HL-60 (cell line): Measurements from ENCODE around the gene PRPF19.

Experiments
- DNase-seq, 2 experiments: peaks; one replicate each; pipeline ENCODE4 v3.0.0-alpha.2; 2010 to 2020; ENCODE audit warnings: low read depth in 1 of 2, low spot score in 1 of 2
- H3K27ac ChIP-seq: fragments of 250-450 bp; sonication (Bioruptor Pico); replicated peaks from 2 replicates; pipeline ENCODE4 v1.5.1; 2020; ENCODE audit warnings: mild to moderate bottlenecking, moderate library complexity
- H3K27me3 ChIP-seq: fragments of 250-450 bp; sonication (Bioruptor Pico); 2 replicates; pipeline ENCODE4 v1.5.1; 2021; ENCODE audit warnings: mild to moderate bottlenecking, moderate library complexity; ENCODE audit not compliant: insufficient read depth, poor library complexity, severe bottlenecking
- H3K4me3 ChIP-seq: replicated peaks from 2 replicates; pipeline ENCODE4 v1.5.1; 2011; ENCODE audit warnings: mild to moderate bottlenecking, control low read depth, low read length; ENCODE audit not compliant: insufficient read depth
- GABPA ChIP-seq: IDR thresholded peaks from 2 replicates; pipeline ENCODE4 v1.6.1; 2012; ENCODE audit warnings: low read depth
- POLR2AphosphoS5 ChIP-seq: IDR thresholded peaks from 2 replicates; pipeline ENCODE4 v1.6.1; 2012; ENCODE audit warnings: low read depth
- SPI1 ChIP-seq: IDR thresholded peaks from 2 replicates; pipeline ENCODE4 v1.6.1; 2012; ENCODE audit warnings: low read depth, mild to moderate bottlenecking, borderline replicate concordance
- TF ChIP-seq, protein P1 (sequence below): IDR thresholded peaks from one replicate; pipeline ENCODE4 v1.5.1; 2011; ENCODE audit warnings: low read length, control low read depth, inconsistent platforms; ENCODE audit not compliant: insufficient read depth
- TF ChIP-seq, protein P2 (sequence below): IDR thresholded peaks from 2 replicates; pipeline ENCODE4 v1.6.1; 2012; ENCODE audit warnings: low read depth; ENCODE audit not compliant: insufficient replicate concordance

Gene PRPF19

DNA sequence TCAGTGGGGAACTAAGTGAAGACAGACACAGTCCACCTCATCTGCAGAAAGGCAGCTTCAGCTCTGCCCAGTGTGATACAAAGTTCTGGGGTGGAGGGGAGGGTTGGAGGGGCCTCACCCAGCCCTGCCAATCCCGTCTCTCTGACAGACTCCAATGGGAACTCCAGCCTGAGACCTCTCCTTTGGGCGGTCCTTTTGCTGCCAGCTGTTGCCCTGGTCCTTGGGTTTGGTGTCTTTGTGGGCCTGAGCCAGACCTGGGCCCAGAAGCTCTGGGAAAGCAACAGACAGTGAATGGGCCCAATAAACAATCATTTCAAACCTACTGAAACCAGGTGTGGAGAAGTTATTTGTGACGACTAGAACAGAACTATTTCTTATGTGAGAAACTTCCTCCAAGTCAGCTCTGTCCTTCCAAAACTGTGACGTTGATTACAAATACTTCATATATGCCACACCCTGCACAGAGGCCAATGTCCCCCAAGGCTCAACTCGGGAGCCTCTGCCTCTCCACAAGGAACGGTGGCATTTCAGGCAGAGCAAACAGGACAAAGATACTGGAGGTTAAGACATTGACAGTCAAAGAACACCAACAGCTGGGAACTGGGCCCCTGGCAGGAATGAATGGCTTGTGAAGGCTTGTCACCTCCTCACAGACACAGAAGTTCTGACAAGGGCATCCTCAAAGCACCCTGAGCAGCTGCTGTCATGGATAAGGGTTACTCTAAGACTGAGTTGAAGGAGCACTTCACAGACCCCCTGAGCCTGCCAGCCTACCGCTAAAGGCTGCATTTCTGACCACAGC is 30.8 kb downstream of the PRPF19 start:
- no peak overlapping the region for H3K4me3 ChIP-seq
- TF ChIP-seq GABPA: no peak
- TF ChIP-seq, protein P1, sequence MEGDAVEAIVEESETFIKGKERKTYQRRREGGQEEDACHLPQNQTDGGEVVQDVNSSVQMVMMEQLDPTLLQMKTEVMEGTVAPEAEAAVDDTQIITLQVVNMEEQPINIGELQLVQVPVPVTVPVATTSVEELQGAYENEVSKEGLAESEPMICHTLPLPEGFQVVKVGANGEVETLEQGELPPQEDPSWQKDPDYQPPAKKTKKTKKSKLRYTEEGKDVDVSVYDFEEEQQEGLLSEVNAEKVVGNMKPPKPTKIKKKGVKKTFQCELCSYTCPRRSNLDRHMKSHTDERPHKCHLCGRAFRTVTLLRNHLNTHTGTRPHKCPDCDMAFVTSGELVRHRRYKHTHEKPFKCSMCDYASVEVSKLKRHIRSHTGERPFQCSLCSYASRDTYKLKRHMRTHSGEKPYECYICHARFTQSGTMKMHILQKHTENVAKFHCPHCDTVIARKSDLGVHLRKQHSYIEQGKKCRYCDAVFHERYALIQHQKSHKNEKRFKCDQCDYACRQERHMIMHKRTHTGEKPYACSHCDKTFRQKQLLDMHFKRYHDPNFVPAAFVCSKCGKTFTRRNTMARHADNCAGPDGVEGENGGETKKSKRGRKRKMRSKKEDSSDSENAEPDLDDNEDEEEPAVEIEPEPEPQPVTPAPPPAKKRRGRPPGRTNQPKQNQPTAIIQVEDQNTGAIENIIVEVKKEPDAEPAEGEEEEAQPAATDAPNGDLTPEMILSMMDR: no peak
- no peak for TF ChIP-seq POLR2AphosphoS5
- TF ChIP-seq, protein P2, sequence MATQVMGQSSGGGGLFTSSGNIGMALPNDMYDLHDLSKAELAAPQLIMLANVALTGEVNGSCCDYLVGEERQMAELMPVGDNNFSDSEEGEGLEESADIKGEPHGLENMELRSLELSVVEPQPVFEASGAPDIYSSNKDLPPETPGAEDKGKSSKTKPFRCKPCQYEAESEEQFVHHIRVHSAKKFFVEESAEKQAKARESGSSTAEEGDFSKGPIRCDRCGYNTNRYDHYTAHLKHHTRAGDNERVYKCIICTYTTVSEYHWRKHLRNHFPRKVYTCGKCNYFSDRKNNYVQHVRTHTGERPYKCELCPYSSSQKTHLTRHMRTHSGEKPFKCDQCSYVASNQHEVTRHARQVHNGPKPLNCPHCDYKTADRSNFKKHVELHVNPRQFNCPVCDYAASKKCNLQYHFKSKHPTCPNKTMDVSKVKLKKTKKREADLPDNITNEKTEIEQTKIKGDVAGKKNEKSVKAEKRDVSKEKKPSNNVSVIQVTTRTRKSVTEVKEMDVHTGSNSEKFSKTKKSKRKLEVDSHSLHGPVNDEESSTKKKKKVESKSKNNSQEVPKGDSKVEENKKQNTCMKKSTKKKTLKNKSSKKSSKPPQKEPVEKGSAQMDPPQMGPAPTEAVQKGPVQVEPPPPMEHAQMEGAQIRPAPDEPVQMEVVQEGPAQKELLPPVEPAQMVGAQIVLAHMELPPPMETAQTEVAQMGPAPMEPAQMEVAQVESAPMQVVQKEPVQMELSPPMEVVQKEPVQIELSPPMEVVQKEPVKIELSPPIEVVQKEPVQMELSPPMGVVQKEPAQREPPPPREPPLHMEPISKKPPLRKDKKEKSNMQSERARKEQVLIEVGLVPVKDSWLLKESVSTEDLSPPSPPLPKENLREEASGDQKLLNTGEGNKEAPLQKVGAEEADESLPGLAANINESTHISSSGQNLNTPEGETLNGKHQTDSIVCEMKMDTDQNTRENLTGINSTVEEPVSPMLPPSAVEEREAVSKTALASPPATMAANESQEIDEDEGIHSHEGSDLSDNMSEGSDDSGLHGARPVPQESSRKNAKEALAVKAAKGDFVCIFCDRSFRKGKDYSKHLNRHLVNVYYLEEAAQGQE: no peak
- no peak for TF ChIP-seq SPI1
- no peaks in the 10 kb centered on the region for H3K27me3 ChIP-seq
- H3K27ac ChIP-seq: no peak overlapping the region
- no peak for DNase-seq

DNA sequence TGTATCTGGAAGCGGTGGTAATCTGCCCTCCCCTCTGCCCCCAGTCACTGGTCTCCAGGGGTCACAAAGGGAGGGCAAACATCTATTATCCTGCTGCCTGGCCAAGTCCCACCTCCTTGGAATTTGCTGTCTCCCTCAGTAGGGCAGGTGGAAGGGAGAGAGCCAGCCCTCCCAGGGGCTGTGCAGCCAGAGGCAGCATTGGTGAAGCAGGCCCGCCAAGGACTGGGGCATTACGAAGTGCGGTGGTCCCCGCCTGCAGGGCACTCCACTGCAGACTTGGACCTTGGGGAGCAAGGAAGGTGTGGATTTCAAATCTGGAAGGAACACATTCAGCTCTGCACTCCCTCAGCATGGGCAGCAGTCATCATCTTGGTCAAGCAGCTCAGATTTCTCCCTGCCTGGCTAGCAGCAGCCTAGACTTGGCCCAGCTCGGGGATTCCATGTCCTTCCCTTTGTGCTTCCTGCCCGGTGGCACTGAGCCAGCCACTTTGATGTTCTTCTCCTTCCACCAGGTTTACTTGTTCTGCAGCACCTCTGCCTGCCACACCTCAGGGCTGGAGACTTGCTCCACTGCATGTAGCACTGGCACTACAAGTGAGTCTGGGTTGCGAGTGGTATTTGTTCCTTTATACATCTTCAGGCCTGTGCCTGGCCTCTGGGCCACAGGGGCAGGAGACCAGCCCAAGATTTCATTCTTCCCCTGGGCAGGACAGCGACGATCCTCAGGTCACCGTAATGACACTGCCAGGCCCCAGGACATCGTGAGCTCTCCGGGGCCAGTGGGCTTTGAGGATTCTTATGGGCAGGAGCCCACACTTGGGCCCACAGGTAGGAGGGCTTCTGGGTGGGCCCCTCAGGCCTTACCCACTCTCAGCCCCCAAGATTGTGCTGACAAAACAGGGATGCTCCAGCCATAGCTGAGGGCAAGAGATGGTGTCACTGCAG is 31.7 kb downstream of the PRPF19 start:
- Histone ChIP-seq H3K4me3 (no peak overlapping the region), H3K27me3 (no peaks in the 10 kb centered on the region), H3K27ac (no peak overlapping the region)
- TF ChIP-seq POLR2AphosphoS5 (no peak), SPI1 (no peak), GABPA (no peak)
- TF ChIP-seq, protein P2: no peak
- TF ChIP-seq, protein P1: no peak
- DNase-seq: no peak

DNA sequence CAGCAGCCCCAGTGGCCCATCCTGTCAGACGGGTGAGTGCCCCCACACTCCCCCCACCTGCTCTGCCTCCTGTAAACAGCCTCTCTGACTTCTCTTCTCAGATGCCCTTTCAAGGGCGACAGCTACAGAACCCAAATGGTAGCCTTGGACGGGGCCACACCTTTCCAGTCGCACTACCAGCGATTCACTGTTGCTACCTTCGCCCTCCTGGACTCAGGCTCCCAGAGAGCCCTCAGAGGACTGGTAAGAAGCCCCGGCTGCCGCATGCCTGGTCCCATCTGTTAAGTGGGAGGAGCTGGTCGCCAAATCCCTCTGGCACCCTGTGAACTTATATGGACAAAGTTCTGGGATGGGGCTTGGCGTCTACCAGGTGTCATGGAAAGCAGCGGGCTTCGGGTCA is 32.9 kb downstream of the PRPF19 start:
- TF ChIP-seq GABPA: no peak
- no peak for TF ChIP-seq POLR2AphosphoS5
- TF ChIP-seq, protein P2: no peak
- TF ChIP-seq, protein P1: no peak
- TF ChIP-seq SPI1: no peak
- H3K4me3 ChIP-seq: no peak overlapping the region
- no peak overlapping the region for H3K27ac ChIP-seq
- H3K27me3 ChIP-seq: no peaks in the 10 kb centered on the region
- no peak for DNase-seq
